Esophagus mucosa (tissue), 1 donor: ENCODE data around the gene UPK2. TPM values are rescaled to one million over a fixed set of nuclear protein-coding genes. Genes with fewer than 3 reads are reported as not detected.
A peak's percentile ranks its signal among the peaks of the same experiment; 100 is the strongest.

ENCODE experiments used
- ATAC-seq: fragments of 200-7000 bp; cut with Tn5 transposase; one replicate; pipeline ENCODE4 v1.9.1; 2020
- total RNA-seq: library from RNA; stranded (reverse); gene quantifications from one replicate; pipeline ENCODE4 v1.2.4, GENCODE V29; 2023
- donor health status: DM: yes; HTN: yes; CAD: no.

Gene UPK2
- total RNA-seq = 0.32 TPM

GRCh38 chr11:118956094-118956846, at the start of gene UPK2:
Gene UPK2, plus strand, starts transcription at chr11:118956298. Its CDS starts 53 bp downstream, at chr11:118956351.
- peak; percentile 97 for ATAC-seq

GRCh38 chr11:118907051-118908042, 48.8 kb upstream of the UPK2 start:
- peak; percentile 76 for ATAC-seq

- no peak for ATAC-seq
Observed at GRCh38 chr11:118908264-118908663, 47.8 kb upstream of the UPK2 start.

GRCh38 chr11:118908901-118909618, 47.0 kb upstream of the UPK2 start:
- ATAC-seq = no peak

GRCh38 chr11:118909619-118910308, 46.3 kb upstream of the UPK2 start:
- no peak for ATAC-seq

- peak; percentile 48 for ATAC-seq
Observed at GRCh38 chr11:118910309-118911112, 45.6 kb upstream of the UPK2 start.

GRCh38 chr11:118911113-118911879, 44.8 kb upstream of the UPK2 start:
- ATAC-seq = no peak

- ATAC-seq = peak; percentile 75
Observed at GRCh38 chr11:118911880-118912741, 44.0 kb upstream of the UPK2 start.

GRCh38 chr11:118912742-118913410, 43.2 kb upstream of the UPK2 start:
- ATAC-seq = no peak

GRCh38 chr11:118913411-118914125, 42.5 kb upstream of the UPK2 start:
- no peak for ATAC-seq

- ATAC-seq = no peak
Observed at GRCh38 chr11:118914178-118914918, 41.8 kb upstream of the UPK2 start.

GRCh38 chr11:118914987-118915386, 41.1 kb upstream of the UPK2 start:
- no peak for ATAC-seq

GRCh38 chr11:118915396-118915795, 40.7 kb upstream of the UPK2 start:
- no peak for ATAC-seq

GRCh38 chr11:118915941-118916841, 39.9 kb upstream of the UPK2 start:
- no peak for ATAC-seq

- no peak for ATAC-seq
Observed at GRCh38 chr11:118916842-118917388, 39.2 kb upstream of the UPK2 start.
